Measurements from ENCODE around the gene BTNL3. TPM values are rescaled to one million over a fixed set of nuclear protein-coding genes. Genes with fewer than 3 reads are reported as not detected.

BTNL3 gene
- total RNA-seq, 6 experiments from 2014 or later: not detected

Small RNAs within 50 kb of the gene (microRNA-seq; reads per million reads assigned to microRNA genes)
- not detected for gene MIR8089

Other genes starting within 250 kb of the BTNL3 start
- not detected for gene OR2Y1, start 248.8 kb upstream of the BTNL3 start, total RNA-seq (2021; fragmentation: NEBNext Ultra II Directional; extraction: Animal tissue kit (Norgen Biotek cat#: 25700))
- 100 to 1,000 TPM; 188 to 220 (median 206) TPM for gene MGAT1, start 186.0 kb upstream of the BTNL3 start, total RNA-seq (2021; fragmentation: NEBNext Ultra II Directional; extraction: Animal tissue kit (Norgen Biotek cat#: 25700))
- 10 to 100 TPM in 4 of 6 experiments, 1 to 10 TPM in 2; 9.6 to 12.1 (median 10.2) TPM for gene ZFP62, start 127.6 kb upstream of the BTNL3 start, total RNA-seq (2021; fragmentation: NEBNext Ultra II Directional; extraction: Animal tissue kit (Norgen Biotek cat#: 25700))
- not detected for gene BTNL8, start 89.7 kb upstream of the BTNL3 start, total RNA-seq (2021; fragmentation: NEBNext Ultra II Directional; extraction: Animal tissue kit (Norgen Biotek cat#: 25700))
- gene BTNL9, start 51.4 kb downstream of the BTNL3 start, total RNA-seq (2021; fragmentation: NEBNext Ultra II Directional; extraction: Animal tissue kit (Norgen Biotek cat#: 25700)): not detected
- gene OR2V1, start 142.3 kb downstream of the BTNL3 start, total RNA-seq (2021; fragmentation: NEBNext Ultra II Directional; extraction: Animal tissue kit (Norgen Biotek cat#: 25700)): not detected
- gene OR2V2, start 158.7 kb downstream of the BTNL3 start, total RNA-seq (2021; fragmentation: NEBNext Ultra II Directional; extraction: Animal tissue kit (Norgen Biotek cat#: 25700)): not detected
- gene TRIM7, start 216.3 kb downstream of the BTNL3 start, total RNA-seq (2021; fragmentation: NEBNext Ultra II Directional; extraction: Animal tissue kit (Norgen Biotek cat#: 25700)): 1 to 10 TPM; 2.8 to 7.5 (median 5.3) TPM
- 10 to 100 TPM; 20.3 to 24.0 (median 22.5) TPM for gene TRIM41, start 234.4 kb downstream of the BTNL3 start, total RNA-seq (2021; fragmentation: NEBNext Ultra II Directional; extraction: Animal tissue kit (Norgen Biotek cat#: 25700))